ENCODE measurements around the gene SAV1.

- TF ChIP-seq POLR2A (IDR thresholded peaks at IDR 0.05; ENCODE audit: low read depth, low read length) (no peak), USF2 (IDR thresholded peaks at IDR 0.05; ENCODE audit: low read depth, low read length) (no peak), CTCF (conservative IDR thresholded peaks at IDR 0.05; ENCODE audit: low read depth, low read length) (no peak), FOS (IDR thresholded peaks at IDR 0.05; ENCODE audit: low read depth, low read length) (no peak), RAD21 (IDR thresholded peaks at IDR 0.05; ENCODE audit: low read length) (no peak), RFX5 (IDR thresholded peaks at IDR 0.05; ENCODE audit: low read depth, low read length) (no peak), MAFK (IDR thresholded peaks at IDR 0.05; ENCODE audit: low read depth, low read length) (no peak)
Observed at GRCh38 chr14:50704454-50705010, 36.4 kb upstream of the SAV1 start.
